SK-N-DZ (cell line): Measurements from ENCODE around the gene CPN1.
"Not testable (repeated sequence)": the region's sequence is repeated elsewhere in the genome, so short reads cannot be mapped to it uniquely, and the experiment has no call there.

Experiments used
- DNase-seq: peaks from one replicate; pipeline ENCODE4 v3.0.0-alpha.2; 2015; ENCODE audit warnings: low spot score

CPN1 gene

GRCh38 chr10:100024748-100025147, 56.9 kb downstream of the CPN1 start:
- no peak for DNase-seq

- DNase-seq, result no peak
Measured at GRCh38 chr10:100022403-100022802, 59.3 kb downstream of the CPN1 start.

GRCh38 chr10:100021322-100021721, 60.3 kb downstream of the CPN1 start:
- DNase-seq, result peak; percentile 56

- DNase-seq, result peak; percentile 55
Measured at GRCh38 chr10:100020886-100021253, 60.8 kb downstream of the CPN1 start.

GRCh38 chr10:100020142-100020885, 61.4 kb downstream of the CPN1 start:
- peak; percentile 50 for DNase-seq

GRCh38 chr10:100019787-100020141, 61.9 kb downstream of the CPN1 start:
- peak; percentile 25 for DNase-seq

- no peak for DNase-seq
Measured at GRCh38 chr10:100014071-100014762, 67.5 kb downstream of the CPN1 start.

- DNase-seq, result no peak
Measured at GRCh38 chr10:100013621-100014020, 68.0 kb downstream of the CPN1 start.

GRCh38 chr10:100011906-100012305, 69.8 kb downstream of the CPN1 start:
- DNase-seq, result not testable (repeated sequence)

- peak; percentile 78 for DNase-seq
Measured at GRCh38 chr10:100009793-100010676, 71.6 kb downstream of the CPN1 start, which contains the start of gene DNMBP. DNMBP (minus strand) TSS chr10:100009947; CDS start chr10:99972124, 37,823 bp downstream.

GRCh38 chr10:100009283-100009792, 72.3 kb downstream of the CPN1 start:
- DNase-seq, result peak; percentile 44

GRCh38 chr10:100008708-100009282, 72.9 kb downstream of the CPN1 start:
- DNase-seq, result no peak

- DNase-seq, result no peak
Measured at GRCh38 chr10:100008142-100008522, 73.5 kb downstream of the CPN1 start.

GRCh38 chr10:100007231-100008141, 74.2 kb downstream of the CPN1 start:
- DNase-seq, result no peak

- DNase-seq, result no peak
Measured at GRCh38 chr10:100006243-100006886, 75.3 kb downstream of the CPN1 start.

GRCh38 chr10:100004805-100005510, 76.7 kb downstream of the CPN1 start:
- DNase-seq, result no peak

GRCh38 chr10:100000109-100000644, 81.5 kb downstream of the CPN1 start:
- DNase-seq, result no peak

GRCh38 chr10:99999319-100000108, 82.2 kb downstream of the CPN1 start:
- DNase-seq, result no peak
